IPS-18c (cell line): ENCODE data around the gene CBX7.
A peak's percentile ranks its signal among the peaks of the same experiment; 100 is the strongest.

Source experiments
- H3K4me3 ChIP-seq: 2 replicates; pipeline ENCODE4 v1.7.0; 2013; ENCODE audit warnings: low read depth, mild to moderate bottlenecking, low read length, moderate library complexity; ENCODE audit not compliant: insufficient read depth
- H3K9me3 ChIP-seq: one replicate; pipeline ENCODE4 v1.6.1; 2013; ENCODE audit warnings: mild to moderate bottlenecking, low read length, moderate library complexity; ENCODE audit not compliant: control insufficient read depth, insufficient read depth

Gene CBX7

DNA sequence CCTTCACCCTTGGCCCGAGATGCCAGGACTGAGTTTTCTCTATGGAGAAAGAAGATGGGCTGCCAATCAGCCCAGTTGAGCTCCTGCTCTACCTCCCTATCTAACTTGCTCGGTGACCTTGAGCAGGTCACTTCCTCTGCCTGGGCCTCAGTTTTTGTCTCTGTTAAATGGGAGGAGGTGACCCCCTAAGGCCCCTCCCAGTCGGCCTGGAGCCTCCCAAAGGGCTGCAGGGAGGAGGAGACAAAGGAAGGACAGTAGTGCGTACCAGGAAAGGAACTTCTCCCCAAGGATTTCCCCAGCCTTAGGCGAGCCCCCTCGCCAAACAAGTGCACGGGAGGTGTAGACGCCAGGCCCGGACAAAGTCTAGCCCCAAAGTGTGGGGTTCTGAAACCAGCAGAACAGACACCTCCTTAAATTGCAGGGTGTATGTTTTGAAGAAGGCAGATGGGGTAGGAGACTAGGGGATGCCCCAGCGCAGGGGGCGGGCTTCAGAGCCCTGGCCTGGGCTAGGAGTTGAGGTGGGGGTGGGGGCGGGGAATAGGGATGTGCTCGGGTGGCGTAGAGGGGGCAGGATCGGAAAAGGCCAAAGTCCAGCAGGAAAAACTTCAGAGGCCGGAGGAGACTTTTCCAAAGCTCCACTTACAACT is 1.0 kb downstream of the CBX7 start:
- no peaks in the 10 kb centered on the region for H3K9me3 ChIP-seq
- peak overlapping the region; percentile 56 for H3K4me3 ChIP-seq

DNA sequence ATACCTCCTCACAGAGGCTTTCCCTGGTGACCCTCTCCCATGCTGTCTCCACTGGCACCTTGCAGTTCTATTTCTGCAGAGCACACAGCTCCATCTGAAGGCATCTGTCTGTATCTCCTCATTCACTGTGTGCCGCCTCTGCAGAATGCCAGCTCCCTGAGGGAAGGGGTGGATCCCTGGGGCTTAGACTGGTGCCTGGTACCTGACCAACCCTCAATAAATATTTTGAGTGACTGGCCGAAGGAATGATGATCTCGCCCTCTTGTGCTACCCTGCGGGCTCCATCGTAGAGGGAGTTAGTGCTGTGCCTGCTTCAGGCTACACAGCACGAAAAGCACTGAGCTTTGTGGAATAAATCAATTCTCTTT is 1.6 kb downstream of the CBX7 start:
- Histone ChIP-seq H3K4me3 (no peak overlapping the region), H3K9me3 (no peaks in the 10 kb centered on the region)

DNA sequence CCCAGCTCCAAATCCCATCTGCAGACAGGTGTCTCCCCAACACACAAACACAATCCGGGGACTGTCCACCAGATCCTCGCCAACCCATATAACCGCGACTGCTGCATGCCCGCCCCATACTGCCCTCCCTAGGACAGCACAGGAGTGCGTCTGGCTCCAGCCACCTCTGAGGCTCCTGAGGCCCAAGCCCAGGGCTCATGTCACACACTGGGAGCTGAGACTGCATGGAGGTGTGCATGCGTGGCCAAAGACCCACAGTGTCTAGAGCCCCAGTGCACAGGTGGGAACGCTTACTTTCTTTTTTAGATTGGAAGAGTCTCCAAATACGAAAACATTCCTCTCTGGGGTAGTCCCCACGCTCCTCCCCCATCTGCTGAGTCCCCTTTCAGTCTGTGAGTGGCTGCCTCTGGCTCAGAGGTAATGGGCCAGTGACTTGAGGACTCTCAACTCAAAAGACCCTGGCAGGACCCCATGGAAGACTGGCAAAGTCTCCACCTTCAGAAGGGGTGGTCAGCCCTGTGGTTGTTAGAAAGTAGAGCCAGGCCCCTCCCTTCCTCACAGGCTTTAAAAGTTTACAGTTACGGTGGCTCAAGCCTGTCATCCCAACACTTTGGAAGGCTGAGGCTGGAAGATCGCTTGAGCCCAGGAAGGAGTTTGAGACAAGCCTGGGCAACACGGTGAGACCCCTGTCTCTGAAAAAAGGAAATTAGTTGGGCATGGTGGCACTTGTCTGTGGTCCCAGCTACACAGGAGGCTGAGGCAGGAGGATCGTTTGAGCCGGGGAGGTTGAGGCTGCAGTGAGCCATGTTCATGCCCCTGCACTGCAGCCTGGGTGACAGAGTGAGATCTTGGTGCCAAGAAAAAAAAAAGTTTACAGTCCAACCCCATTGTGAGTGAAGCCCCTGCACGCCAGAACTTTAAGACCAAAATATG is 2.3 kb downstream of the CBX7 start:
- Histone ChIP-seq H3K4me3 (no peak overlapping the region), H3K9me3 (no peaks in the 10 kb centered on the region)

DNA sequence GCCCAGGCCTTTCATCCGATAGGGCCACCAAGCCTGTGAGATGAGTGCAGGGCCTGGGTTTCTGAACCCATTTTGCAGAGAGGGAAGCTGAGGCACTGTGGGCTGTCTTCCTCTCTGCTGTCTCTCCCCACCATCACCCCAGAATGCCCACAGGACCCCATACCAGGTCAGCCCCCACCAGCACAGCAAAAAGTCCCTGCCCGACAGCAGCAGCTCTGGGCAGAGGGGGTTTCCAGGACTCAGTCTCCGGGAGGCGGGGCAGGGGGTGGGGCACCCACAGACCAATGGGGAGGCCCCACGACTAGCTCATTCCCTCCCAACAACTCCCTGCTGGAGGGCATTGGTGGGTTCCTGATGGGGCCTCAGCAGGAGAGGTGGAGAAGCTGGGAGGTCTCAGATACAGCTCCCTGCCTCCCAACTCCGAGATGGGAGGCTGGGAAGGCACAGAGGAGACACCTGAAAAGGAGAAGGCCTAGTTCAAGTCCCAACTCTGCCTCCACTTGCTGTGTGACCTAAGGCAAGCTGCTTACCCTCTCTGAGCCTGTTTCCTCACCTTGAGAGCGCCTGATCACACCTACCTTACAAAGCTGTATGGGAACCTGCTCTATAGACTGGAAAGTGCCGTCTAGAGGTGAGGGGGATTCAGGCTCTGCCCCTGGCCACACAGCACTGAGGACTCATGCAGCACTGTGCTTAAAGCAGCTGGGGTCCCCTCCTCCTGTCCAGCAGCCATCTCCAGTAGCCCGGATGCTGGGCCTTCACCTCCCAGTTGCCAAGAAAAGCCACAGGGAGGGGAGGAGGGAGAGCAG is 3.5 kb downstream of the CBX7 start:
- Histone ChIP-seq H3K9me3 (no peaks in the 10 kb centered on the region), H3K4me3 (no peak overlapping the region)

DNA sequence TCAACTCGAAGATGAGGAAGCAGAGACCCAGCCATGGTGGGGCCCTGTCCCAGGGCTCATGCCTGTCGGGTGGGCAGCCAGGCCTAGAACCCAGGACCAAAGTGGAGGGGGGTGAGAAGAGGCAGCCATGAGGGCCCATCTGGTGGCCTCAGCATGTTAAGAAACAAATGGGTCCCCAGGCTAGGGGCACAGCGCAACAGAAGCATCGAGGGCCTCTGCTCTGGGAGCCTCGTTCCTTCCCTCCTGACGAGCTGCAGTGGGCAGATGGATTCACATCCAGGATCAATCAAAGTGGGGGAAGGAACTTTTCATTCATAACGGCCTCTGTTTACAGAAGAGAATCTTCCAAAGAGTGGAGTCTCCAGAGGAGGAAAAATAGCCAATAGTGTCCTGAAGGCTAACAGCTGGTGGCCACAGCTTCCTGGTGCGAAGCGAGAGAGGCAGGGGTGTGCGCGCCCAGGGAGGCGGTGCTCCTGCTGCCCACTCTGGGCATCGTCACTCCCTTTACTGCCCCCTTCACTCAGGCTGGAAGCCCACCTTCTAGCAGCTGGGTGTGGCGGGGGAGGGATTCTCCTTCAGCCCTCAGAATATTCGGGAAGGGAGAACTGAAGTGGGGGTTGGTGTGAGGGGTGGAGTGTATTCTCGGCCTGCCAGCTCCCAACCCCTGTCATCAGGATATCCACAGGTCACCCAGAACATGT is 4.3 kb downstream of the CBX7 start:
- Histone ChIP-seq H3K9me3 (no peaks in the 10 kb centered on the region), H3K4me3 (peak overlapping the region; percentile 3; the same call in 1 of the 2 replicates)

DNA sequence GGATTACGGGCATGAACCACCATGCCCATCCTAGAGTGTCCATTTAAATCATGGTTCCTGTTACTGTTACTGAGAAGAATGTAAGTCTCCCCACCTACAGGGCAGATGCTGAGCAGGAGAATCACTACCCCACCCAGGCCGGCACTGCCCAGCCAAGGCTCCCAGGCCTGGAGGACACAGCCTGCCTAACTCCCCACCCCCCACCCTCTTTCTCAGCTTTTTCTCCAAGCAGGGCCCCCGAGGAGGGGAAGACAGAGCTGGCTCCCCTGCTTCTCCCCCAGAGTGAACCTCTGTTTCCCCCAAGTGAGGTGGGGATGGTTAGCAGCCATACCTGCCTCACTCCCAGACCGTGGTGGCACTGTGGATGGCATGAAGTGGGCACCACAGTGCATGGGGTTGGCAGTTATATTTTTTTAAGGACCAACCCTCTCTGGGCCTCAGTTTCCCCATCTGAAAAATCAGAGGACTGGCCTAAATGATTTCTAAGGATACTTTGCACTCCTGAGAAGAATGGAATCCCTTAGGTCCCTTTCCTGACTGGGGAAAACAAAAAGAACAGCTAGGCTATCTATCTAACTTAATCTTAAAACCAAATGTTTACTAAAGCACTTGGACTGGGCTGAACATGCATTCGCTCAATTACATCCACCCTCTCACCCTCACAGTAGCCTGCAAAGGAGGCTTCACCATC is 5.0 kb downstream of the CBX7 start:
- no peaks in the 10 kb centered on the region for H3K9me3 ChIP-seq
- no peak overlapping the region; the same call in 1 of the 2 replicates for H3K4me3 ChIP-seq

DNA sequence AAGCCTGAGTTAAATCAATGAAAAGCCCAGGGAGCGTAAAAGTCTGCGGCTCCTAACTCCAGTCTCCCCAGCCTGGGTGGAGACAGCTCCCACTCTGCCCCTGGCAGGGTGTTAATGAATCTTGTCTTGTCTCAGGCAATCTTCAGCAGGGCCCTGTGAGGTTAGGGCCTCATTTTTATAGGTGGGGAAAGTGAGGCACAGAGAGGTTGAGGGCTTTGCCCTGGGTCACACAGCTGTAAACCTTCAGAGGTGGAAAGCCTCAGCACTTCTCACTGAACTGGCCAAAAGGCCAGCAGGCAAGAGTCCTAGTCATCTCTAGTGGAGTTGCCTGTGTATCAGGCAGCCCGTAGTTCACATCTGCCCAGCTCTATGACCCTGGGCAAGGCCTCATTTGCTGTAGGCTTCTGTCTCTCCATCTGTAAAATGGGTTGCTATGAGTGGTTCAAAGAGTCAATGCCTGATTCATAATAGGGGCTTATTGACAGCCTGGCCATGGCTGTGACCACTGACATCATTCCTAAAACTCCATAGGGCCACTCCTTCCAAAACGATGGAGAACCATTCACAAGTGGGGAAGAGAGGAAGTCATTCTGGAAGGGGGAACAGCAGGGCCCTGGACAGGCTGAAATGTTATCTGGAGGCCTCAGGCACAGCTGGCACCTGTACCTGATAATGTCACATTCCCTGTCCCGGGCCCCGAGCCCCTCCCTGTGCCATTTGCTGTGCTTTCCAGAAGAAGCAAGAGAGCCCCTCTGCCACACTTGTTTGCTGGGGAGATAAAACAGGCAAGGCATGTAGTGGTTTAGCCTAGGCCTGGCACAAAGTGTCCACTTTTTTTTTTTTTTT is 6.0 kb downstream of the CBX7 start:
- no peaks in the 10 kb centered on the region for H3K9me3 ChIP-seq
- no peak overlapping the region; the same call in 1 of the 2 replicates for H3K4me3 ChIP-seq

DNA sequence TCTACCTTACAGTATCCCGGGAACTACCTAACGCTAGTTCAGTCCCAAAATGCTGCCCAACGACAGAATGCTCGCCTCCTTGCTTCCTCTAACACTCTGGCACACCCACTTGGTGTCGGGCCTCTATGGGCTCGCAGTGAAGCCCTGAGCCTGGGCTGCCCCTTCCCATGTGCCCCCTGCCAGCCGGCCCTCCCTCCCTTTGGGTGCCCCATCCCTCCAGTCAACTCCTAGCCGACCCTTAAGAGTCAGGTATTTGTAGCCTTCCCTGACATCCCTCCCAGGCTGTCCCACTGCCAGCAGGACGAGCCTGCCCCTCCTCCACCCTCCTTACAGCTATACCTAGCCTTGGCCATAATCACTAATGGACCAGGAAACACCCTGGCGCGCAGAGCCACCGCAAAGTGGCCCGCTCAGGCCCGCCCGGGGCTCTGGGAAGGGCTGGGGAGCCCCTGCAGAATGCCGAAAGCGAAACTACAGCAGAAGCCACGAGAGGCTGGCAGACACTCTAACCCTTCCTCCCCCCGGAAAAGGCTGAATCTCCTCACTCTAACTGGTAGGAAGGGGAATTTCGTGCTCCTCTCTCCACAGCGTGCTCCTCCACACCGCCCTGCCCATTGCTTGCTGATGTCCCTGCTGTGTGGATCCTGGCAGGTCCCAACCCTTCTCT is 8.2 kb downstream of the CBX7 start:
- H3K4me3 ChIP-seq = peak overlapping the region; percentile 88
- H3K9me3 ChIP-seq = peaks cover 2% of the 10 kb centered on the region

DNA sequence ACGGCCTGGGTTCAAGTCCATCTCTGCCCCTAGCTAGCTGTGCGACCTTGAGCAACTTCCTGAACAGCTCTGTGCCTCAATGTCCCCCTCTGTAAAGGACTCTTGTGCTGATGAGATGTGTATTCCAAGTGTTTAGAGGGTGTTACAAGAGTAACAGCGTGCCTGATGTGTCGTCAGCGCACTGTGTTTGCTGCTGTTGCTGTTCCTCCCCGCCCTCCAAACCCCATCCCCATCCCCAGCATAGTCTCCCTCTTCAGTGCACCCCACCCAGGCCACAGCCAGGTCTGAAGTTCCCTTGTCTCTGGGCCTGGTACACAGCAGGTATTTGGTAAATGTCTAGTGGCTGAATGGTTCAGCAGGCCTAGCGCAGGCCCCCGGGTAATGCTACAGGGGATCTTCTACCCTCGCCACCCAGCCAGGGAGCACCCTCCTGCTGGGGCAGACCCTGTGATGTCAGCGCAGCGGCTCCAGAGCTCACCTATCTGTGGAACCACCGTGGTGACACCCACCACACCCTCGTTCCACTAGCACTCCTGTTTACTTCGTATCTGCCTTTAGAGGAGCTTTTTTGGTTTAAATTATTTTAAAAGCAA is 10.3 kb downstream of the CBX7 start:
- Histone ChIP-seq H3K4me3 (no peak overlapping the region), H3K9me3 (peaks cover 2% of the 10 kb centered on the region)

DNA sequence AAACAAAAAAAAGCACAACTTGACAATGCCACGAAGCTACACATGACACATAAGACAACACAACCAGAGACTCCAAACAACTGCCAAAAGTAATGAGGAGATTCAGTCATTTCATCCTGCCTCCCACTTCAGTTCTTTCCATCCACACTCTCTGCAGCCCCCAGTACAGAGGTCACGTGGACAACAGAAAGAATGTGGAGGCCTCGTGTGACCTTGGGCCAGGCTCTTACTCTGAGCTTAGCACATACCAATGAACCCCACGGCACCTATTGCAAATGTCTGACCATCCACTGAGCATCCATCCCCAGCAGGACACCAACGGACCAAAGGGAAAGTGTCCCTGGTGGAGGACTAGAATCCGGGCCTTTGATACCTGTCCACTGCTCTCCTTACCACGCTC is 12.5 kb downstream of the CBX7 start:
- H3K9me3 ChIP-seq = peaks cover 2% of the 10 kb centered on the region
- H3K4me3 ChIP-seq = no peak overlapping the region

DNA sequence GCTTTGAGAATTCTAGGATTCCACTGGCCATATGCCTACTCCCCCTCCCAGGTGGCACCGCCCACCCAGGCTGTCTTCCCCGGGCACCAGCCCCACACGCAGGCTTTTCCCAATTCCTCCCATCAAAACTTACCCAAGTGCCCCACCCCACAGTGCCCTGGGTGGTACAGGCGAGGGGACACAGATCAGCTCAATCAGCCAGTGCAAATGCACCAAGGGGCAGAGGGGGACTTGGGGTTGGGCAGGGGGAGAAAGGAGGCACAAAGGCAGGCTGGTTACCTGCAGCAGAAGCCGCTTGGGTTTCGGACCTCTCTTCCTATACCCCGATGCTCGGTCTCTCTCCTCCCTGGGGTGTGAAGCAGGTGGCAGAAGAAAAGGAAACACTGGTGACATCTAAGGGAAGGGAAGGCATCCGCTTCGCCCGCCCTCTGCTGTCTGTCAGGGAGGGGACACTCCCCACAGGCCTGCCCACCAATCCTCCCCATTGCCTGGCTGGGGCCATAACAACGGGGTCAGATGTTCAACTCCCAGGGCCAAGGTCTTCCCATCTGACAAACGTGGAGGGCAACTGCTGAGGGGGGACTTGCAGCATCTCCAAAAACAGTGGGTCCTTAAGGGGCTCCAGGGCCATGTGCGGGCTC is 14.0 kb downstream of the CBX7 start:
- Histone ChIP-seq H3K9me3 (peaks cover 2% of the 10 kb centered on the region), H3K4me3 (no peak overlapping the region)

DNA sequence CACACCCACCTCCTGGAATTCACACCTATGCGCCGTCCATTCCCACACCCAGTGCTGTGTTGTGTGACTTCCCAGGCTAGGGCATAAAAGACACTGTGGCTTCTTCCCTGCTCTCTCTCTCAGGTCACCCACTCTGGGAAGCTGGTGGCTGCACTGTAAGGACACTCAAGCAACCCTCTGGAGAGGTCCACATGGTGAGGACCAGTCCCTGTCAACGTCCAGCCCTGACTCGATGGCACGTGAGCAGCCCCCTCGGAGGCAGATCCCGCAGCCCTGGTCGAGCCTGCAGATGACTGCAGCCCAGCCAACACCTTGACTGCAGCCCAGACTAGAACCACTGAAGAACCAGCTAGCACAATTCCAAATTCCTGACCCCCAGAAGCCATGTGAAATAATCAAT is 16.2 kb downstream of the CBX7 start:
- Histone ChIP-seq H3K9me3 (peaks cover 2% of the 10 kb centered on the region), H3K4me3 (no peak overlapping the region)

DNA sequence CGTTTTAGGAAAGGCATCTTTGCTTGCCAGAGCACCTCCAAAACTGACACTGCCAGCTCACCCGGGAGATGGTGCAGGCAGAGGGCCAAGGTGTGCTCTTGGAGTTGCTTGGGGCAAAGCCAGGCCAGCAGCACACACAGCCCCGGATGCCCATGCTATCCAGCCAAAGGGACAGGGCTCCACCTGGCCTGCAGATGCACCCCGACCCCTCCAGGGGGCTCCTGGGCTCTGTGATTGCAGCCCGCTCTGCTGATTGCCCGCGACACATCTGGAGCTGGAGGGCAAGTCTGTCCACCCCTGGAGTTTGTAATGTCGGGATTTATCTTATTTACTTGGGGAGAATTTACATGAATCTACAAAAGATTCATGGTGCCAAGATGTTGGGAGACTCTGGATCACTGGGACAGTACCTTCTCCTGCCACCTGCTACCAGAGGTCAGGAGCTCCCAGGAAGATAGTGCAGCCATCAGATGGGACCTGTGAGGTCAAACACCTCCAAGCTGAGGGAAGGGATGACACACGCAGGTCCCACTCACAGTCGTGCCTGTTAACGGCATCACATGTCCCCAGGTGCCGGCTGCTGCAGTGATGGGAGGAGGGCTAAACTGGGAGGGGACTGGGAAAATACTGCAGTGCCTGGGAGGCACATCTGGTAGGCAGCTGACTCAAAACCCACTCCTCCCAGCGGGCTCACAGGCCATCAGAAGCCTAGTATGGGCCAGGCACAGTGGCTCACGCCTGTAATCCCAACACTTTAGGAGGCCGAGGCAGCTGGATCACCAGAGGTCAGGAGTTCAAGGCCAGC is 17.2 kb downstream of the CBX7 start:
- Histone ChIP-seq H3K9me3 (no peaks in the 10 kb centered on the region), H3K4me3 (no peak overlapping the region)
